ENCODE measurements around the gene SEL1L2.

DNA sequence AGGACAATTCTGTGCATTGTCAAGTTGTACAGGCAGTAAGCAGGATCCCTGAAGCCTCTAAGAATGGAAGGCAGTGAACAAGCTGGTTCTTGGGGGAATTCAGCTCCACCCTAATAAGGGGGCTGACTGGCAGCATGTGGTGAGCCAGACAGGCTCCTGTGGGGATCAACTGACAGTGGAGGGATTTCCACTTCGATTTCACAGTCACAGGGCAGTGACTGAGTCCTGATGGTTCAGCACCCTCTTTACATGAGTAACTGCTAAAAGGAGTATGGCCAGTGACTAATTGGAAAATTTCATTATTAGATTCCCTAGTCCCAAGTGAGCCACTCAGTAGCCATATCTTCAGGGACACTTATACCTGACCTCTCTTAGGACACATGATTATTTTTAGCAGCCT, 127.2 kb downstream of the SEL1L2 start:
- TF ChIP-seq, protein P1, sequence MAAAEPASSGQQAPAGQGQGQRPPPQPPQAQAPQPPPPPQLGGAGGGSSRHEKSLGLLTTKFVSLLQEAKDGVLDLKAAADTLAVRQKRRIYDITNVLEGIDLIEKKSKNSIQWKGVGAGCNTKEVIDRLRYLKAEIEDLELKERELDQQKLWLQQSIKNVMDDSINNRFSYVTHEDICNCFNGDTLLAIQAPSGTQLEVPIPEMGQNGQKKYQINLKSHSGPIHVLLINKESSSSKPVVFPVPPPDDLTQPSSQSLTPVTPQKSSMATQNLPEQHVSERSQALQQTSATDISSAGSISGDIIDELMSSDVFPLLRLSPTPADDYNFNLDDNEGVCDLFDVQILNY (CRISPR knock-in tag; IDR thresholded peaks at IDR 0.05): no peak
- TF ChIP-seq, protein P2, sequence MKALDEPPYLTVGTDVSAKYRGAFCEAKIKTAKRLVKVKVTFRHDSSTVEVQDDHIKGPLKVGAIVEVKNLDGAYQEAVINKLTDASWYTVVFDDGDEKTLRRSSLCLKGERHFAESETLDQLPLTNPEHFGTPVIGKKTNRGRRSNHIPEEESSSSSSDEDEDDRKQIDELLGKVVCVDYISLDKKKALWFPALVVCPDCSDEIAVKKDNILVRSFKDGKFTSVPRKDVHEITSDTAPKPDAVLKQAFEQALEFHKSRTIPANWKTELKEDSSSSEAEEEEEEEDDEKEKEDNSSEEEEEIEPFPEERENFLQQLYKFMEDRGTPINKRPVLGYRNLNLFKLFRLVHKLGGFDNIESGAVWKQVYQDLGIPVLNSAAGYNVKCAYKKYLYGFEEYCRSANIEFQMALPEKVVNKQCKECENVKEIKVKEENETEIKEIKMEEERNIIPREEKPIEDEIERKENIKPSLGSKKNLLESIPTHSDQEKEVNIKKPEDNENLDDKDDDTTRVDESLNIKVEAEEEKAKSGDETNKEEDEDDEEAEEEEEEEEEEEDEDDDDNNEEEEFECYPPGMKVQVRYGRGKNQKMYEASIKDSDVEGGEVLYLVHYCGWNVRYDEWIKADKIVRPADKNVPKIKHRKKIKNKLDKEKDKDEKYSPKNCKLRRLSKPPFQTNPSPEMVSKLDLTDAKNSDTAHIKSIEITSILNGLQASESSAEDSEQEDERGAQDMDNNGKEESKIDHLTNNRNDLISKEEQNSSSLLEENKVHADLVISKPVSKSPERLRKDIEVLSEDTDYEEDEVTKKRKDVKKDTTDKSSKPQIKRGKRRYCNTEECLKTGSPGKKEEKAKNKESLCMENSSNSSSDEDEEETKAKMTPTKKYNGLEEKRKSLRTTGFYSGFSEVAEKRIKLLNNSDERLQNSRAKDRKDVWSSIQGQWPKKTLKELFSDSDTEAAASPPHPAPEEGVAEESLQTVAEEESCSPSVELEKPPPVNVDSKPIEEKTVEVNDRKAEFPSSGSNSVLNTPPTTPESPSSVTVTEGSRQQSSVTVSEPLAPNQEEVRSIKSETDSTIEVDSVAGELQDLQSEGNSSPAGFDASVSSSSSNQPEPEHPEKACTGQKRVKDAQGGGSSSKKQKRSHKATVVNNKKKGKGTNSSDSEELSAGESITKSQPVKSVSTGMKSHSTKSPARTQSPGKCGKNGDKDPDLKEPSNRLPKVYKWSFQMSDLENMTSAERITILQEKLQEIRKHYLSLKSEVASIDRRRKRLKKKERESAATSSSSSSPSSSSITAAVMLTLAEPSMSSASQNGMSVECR (CRISPR knock-in tag; IDR thresholded peaks at IDR 0.05; ENCODE audit: borderline replicate concordance): no peak
- TF ChIP-seq, protein P3, sequence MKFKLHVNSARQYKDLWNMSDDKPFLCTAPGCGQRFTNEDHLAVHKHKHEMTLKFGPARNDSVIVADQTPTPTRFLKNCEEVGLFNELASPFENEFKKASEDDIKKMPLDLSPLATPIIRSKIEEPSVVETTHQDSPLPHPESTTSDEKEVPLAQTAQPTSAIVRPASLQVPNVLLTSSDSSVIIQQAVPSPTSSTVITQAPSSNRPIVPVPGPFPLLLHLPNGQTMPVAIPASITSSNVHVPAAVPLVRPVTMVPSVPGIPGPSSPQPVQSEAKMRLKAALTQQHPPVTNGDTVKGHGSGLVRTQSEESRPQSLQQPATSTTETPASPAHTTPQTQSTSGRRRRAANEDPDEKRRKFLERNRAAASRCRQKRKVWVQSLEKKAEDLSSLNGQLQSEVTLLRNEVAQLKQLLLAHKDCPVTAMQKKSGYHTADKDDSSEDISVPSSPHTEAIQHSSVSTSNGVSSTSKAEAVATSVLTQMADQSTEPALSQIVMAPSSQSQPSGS (CRISPR knock-in tag; IDR thresholded peaks at IDR 0.05; ENCODE audit: borderline replicate concordance, low read depth): no peak
- TF ChIP-seq, protein P4, sequence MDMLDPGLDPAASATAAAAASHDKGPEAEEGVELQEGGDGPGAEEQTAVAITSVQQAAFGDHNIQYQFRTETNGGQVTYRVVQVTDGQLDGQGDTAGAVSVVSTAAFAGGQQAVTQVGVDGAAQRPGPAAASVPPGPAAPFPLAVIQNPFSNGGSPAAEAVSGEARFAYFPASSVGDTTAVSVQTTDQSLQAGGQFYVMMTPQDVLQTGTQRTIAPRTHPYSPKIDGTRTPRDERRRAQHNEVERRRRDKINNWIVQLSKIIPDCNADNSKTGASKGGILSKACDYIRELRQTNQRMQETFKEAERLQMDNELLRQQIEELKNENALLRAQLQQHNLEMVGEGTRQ (CRISPR knock-in tag; IDR thresholded peaks at IDR 0.05): no peak
- TF ChIP-seq, protein P5, sequence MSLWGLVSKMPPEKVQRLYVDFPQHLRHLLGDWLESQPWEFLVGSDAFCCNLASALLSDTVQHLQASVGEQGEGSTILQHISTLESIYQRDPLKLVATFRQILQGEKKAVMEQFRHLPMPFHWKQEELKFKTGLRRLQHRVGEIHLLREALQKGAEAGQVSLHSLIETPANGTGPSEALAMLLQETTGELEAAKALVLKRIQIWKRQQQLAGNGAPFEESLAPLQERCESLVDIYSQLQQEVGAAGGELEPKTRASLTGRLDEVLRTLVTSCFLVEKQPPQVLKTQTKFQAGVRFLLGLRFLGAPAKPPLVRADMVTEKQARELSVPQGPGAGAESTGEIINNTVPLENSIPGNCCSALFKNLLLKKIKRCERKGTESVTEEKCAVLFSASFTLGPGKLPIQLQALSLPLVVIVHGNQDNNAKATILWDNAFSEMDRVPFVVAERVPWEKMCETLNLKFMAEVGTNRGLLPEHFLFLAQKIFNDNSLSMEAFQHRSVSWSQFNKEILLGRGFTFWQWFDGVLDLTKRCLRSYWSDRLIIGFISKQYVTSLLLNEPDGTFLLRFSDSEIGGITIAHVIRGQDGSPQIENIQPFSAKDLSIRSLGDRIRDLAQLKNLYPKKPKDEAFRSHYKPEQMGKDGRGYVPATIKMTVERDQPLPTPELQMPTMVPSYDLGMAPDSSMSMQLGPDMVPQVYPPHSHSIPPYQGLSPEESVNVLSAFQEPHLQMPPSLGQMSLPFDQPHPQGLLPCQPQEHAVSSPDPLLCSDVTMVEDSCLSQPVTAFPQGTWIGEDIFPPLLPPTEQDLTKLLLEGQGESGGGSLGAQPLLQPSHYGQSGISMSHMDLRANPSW (CRISPR knock-in tag; conservative IDR thresholded peaks at IDR 0.05; ENCODE audit: low read depth): no peak
- no peak for TF ChIP-seq ZNF232 (CRISPR knock-in tag; IDR thresholded peaks at IDR 0.05)
- TF ChIP-seq, protein P6, sequence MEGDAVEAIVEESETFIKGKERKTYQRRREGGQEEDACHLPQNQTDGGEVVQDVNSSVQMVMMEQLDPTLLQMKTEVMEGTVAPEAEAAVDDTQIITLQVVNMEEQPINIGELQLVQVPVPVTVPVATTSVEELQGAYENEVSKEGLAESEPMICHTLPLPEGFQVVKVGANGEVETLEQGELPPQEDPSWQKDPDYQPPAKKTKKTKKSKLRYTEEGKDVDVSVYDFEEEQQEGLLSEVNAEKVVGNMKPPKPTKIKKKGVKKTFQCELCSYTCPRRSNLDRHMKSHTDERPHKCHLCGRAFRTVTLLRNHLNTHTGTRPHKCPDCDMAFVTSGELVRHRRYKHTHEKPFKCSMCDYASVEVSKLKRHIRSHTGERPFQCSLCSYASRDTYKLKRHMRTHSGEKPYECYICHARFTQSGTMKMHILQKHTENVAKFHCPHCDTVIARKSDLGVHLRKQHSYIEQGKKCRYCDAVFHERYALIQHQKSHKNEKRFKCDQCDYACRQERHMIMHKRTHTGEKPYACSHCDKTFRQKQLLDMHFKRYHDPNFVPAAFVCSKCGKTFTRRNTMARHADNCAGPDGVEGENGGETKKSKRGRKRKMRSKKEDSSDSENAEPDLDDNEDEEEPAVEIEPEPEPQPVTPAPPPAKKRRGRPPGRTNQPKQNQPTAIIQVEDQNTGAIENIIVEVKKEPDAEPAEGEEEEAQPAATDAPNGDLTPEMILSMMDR (IDR thresholded peaks at IDR 0.05): no peak
- TF ChIP-seq ZNF138 (CRISPR knock-in tag; conservative IDR thresholded peaks at IDR 0.05): no peak
- TF ChIP-seq HMGA2 (CRISPR knock-in tag; IDR thresholded peaks at IDR 0.05): no peak

Data from WTC11 (cell line).